GM12878 (cell line): ENCODE results near the gene RUBCNL. TPM values are rescaled to one million over a fixed set of nuclear protein-coding genes. Genes with fewer than 3 reads are reported as not detected.

Experiments used
- ATAC-seq: fragments of 200-7000 bp; cut with Tn5 transposase; 3 replicates; pipeline ENCODE4 v1.9.1; 2020; ENCODE audit warnings: mild to moderate bottlenecking, moderate library complexity
- BruUV-seq: library from RNA; stranded (reverse); fragments of 400-500 nt; replicated peaks from 2 replicates; lab custom pipeline; 2021; lab: Mats Ljungman, UMichigan
- CTCF ChIA-PET: fragments of 300-600 bp; sonication (Branson Sonifier 250); formaldehyde crosslinking; extraction: SDS; loops from one replicate; lab custom pipeline; 2021; ENCODE audit warnings: inconsistent platforms; lab: Yijun Ruan, JAX
- POLR2A ChIA-PET: fragments of 350-600 bp; formaldehyde crosslinking; extraction: SDS; loops from one replicate; lab custom pipeline; 2021; ENCODE audit warnings: inconsistent platforms; lab: Charles Lee
- RAD21 ChIA-PET: fragments of 300-600 bp; sonication (Branson Sonifier 250); formaldehyde crosslinking; loops from one replicate; lab custom pipeline; 2023; ENCODE audit warnings: antibody characterized with exemption; ENCODE audit not compliant: unreplicated experiment; lab: Charles Lee
- SMC1A ChIA-PET: fragments of 300-600 bp; sonication (Branson Sonifier 250); formaldehyde crosslinking; loops from one replicate; lab custom pipeline; 2023; ENCODE audit not compliant: unreplicated experiment, uncharacterized antibody; lab: Charles Lee
- DNase-seq: peaks from one replicate; pipeline ENCODE4 v3.0.0-alpha.2; 2011; ENCODE audit warnings: low read depth, low spot score
- FAIRE-seq: peaks from 3 replicates; lab custom pipeline; 2011; peaks lifted over from hg19 to GRCh38; lab: Jason Lieb, UNC
- H2AFZ ChIP-seq: 2 replicates; pipeline ENCODE4 v1.6.0; 2011; ENCODE audit warnings: low read depth, low read length, control low read depth; ENCODE audit not compliant: control insufficient read depth
- H3K27ac ChIP-seq: 2 replicates; pipeline ENCODE4 v1.5.1; 2011; ENCODE audit warnings: control low read depth; ENCODE audit not compliant: control insufficient read depth, insufficient read depth
- H3K27me3 ChIP-seq, 2 experiments: replicated peaks in 1 of 2; 2 replicates each; pipeline versions ENCODE4 v1.6.0 to v1.6.1; 2011; ENCODE audit warnings: low read length in 1 of 2; ENCODE audit not compliant: control insufficient read depth in 2 of 2, insufficient read depth in 2 of 2
- H3K36me3 ChIP-seq, 2 experiments: 2 replicates each; pipeline ENCODE4 v1.5.1; 2011; ENCODE audit warnings: low read length in 1 of 2; ENCODE audit not compliant: control insufficient read depth in 2 of 2, insufficient read depth in 2 of 2
- H3K4me1 ChIP-seq: 2 replicates; pipeline ENCODE4 v1.6.1; 2011; ENCODE audit warnings: mild to moderate bottlenecking, low read length, moderate library complexity, mixed read lengths; ENCODE audit not compliant: control insufficient read depth, insufficient read depth
- H3K4me2 ChIP-seq: 2 replicates; pipeline ENCODE4 v1.6.0; 2011; ENCODE audit warnings: control low read depth; ENCODE audit not compliant: control insufficient read depth, insufficient read depth
- H3K4me3 ChIP-seq: fragments of 200-600 bp; sonication (generic); 2 replicates; pipeline ENCODE4 v1.5.1; 2016
- H3K79me2 ChIP-seq: 2 replicates; pipeline ENCODE4 v1.6.0; 2011; ENCODE audit warnings: low read length; ENCODE audit not compliant: control insufficient read depth, insufficient read depth
- H3K9ac ChIP-seq: 2 replicates; pipeline ENCODE4 v1.8.0; 2011; ENCODE audit warnings: low read length, control low read depth, mixed read lengths; ENCODE audit not compliant: control insufficient read depth, insufficient read depth
- H3K9me3 ChIP-seq: replicated peaks from 3 replicates; pipeline ENCODE4 v1.5.1; 2011; ENCODE audit warnings: mild to moderate bottlenecking, low read length; ENCODE audit not compliant: control insufficient read depth, insufficient read depth
- H4K20me1 ChIP-seq: 2 replicates; pipeline ENCODE4 v1.6.0; 2011; ENCODE audit not compliant: control insufficient read depth, insufficient read depth
- ASH2L ChIP-seq: fragments of 300-600, 200-600 bp; sonication (generic); IDR thresholded peaks from 2 replicates; pipeline ENCODE4 v1.6.1; 2017; ENCODE audit warnings: low read depth, mild to moderate bottlenecking, borderline replicate concordance
- BMI1 ChIP-seq: fragments of 450-650 bp; IDR thresholded peaks from 2 replicates; pipeline ENCODE4 v1.6.1; 2016; ENCODE audit warnings: mild to moderate bottlenecking, moderate library complexity, borderline replicate concordance
- EP300 ChIP-seq, 2 experiments: fragments of 150-350 bp in 1 of 2; IDR thresholded peaks; 2 replicates each; pipeline ENCODE4 v1.6.1; 2011 to 2012; ENCODE audit warnings: low read depth in 2 of 2, low read length in 2 of 2, borderline replicate concordance in 1 of 2, improper control_type of control experiment in 1 of 2, inconsistent platforms in 1 of 2; ENCODE audit not compliant: control insufficient read depth in 1 of 2
- MTA3 ChIP-seq: IDR thresholded peaks from 2 replicates; pipeline ENCODE4 v1.6.1; 2012; ENCODE audit warnings: low read length, inconsistent platforms, borderline replicate concordance
- NRF1 ChIP-seq: conservative IDR thresholded peaks from 2 replicates; pipeline ENCODE4 v1.6.1; 2011; ENCODE audit warnings: mild to moderate bottlenecking, low read depth, low read length, improper control_type of control experiment
- TBL1XR1 ChIP-seq: IDR thresholded peaks from 2 replicates; pipeline ENCODE4 v1.6.1; 2012; ENCODE audit warnings: low read depth, low read length, improper control_type of control experiment
- ZZZ3 ChIP-seq: IDR thresholded peaks from 2 replicates; pipeline ENCODE4 v1.6.1; 2011; ENCODE audit warnings: low read depth; ENCODE audit not compliant: control insufficient read depth, insufficient read length
- WGBS: methylation state at CpG from one replicate; pipeline ENCODE4 v1.1.6; 2016; ENCODE audit warnings: low lambda C conversion rate; ENCODE audit not compliant: insufficient replicate concordance, insufficient coverage; ENCODE audit errors: missing lambda C conversion rate; 5-methylcytosine and 5-hydroxymethylcytosine counted together
- in situ Hi-C: fragments of 300-500 bp; cut with MboI; formaldehyde crosslinking; loops from 9 replicates; pipeline ENCODE4 v1.14.3; 2018; ENCODE audit warnings: mixed read lengths
- intact Hi-C: fragments of 100-400 bp; cut with micrococcal nuclease; formaldehyde crosslinking; loops from one replicate; pipeline ENCODE4 v1.14.2; 2022; ENCODE audit not compliant: unreplicated experiment
- polyA plus RNA-seq, 11 experiments: library from polyadenylated mRNA; depleted of rRNA in 4 of 11; unstranded in 6 of 11; stranded (reverse) in 5 of 11; fragments of >200 nt; fragmentation: Nextera tagmentation in 4 of 11; fragmentation: Illumina TruSeq in 1 of 11; extraction: Ambion mirVana in 4 of 11; extraction: Trizol in 1 of 11; gene quantifications; 1 replicate in 1 of 11; 2 replicates in 10 of 11; pipeline versions ENCODE4 v1.2.1 to v1.2.3, GENCODE V29; 2011 to 2016; ENCODE audit warnings: inconsistent platforms in 2 of 11, missing spikeins in 2 of 11, low read depth in 1 of 11
- total RNA-seq, 4 experiments: library from RNA; depleted of rRNA in 3 of 4; stranded (reverse); fragments of >200 nt in 3 of 4; fragmentation: Illumina TruSeq in 1 of 4; extraction: Trizol in 1 of 4; gene quantifications; 2 replicates each; pipeline versions ENCODE4 v1.2.1 to v1.2.3, GENCODE V29; 2013 to 2021
- TF ChIP-seq, protein P1 (sequence below): fragments of 450-650 bp; IDR thresholded peaks from 2 replicates; pipeline ENCODE4 v1.6.1; 2017; ENCODE audit warnings: antibody characterized with exemption, mild to moderate bottlenecking, moderate library complexity
- TF ChIP-seq, protein P2 (sequence below): IDR thresholded peaks from 2 replicates; pipeline ENCODE4 v1.6.1; 2011; ENCODE audit warnings: borderline replicate concordance, low read depth, mild to moderate bottlenecking, moderate library complexity, low read length; ENCODE audit not compliant: insufficient read depth, poor library complexity, severe bottlenecking
- TF ChIP-seq, protein P3 (sequence below): IDR thresholded peaks from 2 replicates; pipeline ENCODE4 v1.6.1; 2011; ENCODE audit warnings: borderline replicate concordance, low read depth, mild to moderate bottlenecking, moderate library complexity, mixed read lengths, low read length; ENCODE audit not compliant: insufficient read depth; ENCODE audit errors: extremely low read length
- TF ChIP-seq, protein P4 (sequence below): fragments of 450-650 bp; conservative IDR thresholded peaks from 2 replicates; pipeline ENCODE4 v1.6.1; 2017; ENCODE audit warnings: mild to moderate bottlenecking, moderate library complexity

The RUBCNL gene
- total and polyA plus RNA-seq, 10 of the 15 experiments (the other 5 are each of a cell fraction or from before 2014, with no cell fraction given) = 0.71 to 51.9 (median 38.2) TPM

DNA sequence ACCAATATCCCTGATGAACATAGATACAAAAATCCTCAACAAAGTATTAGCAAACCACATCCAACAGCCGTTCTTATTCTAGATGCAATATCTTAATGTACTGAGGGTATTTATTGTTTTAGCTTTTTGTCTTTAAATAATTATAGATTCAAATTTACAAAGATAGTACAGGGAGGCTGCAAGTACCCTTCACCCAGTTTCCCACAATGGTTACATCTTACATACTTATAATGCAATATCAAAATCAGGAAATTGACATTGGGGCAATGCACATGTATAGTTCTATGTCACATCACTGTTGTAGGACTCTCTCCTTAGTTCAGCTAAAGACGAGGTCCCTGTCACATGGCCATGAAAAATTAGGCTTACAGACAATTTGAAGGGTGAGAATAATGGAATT, 75.8 kb downstream of the RUBCNL start (continued):
- TF ChIP-seq BMI1 = no peak
- TF ChIP-seq, protein P1, sequence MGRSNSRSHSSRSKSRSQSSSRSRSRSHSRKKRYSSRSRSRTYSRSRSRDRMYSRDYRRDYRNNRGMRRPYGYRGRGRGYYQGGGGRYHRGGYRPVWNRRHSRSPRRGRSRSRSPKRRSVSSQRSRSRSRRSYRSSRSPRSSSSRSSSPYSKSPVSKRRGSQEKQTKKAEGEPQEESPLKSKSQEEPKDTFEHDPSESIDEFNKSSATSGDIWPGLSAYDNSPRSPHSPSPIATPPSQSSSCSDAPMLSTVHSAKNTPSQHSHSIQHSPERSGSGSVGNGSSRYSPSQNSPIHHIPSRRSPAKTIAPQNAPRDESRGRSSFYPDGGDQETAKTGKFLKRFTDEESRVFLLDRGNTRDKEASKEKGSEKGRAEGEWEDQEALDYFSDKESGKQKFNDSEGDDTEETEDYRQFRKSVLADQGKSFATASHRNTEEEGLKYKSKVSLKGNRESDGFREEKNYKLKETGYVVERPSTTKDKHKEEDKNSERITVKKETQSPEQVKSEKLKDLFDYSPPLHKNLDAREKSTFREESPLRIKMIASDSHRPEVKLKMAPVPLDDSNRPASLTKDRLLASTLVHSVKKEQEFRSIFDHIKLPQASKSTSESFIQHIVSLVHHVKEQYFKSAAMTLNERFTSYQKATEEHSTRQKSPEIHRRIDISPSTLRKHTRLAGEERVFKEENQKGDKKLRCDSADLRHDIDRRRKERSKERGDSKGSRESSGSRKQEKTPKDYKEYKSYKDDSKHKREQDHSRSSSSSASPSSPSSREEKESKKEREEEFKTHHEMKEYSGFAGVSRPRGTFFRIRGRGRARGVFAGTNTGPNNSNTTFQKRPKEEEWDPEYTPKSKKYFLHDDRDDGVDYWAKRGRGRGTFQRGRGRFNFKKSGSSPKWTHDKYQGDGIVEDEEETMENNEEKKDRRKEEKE = no peak

DNA sequence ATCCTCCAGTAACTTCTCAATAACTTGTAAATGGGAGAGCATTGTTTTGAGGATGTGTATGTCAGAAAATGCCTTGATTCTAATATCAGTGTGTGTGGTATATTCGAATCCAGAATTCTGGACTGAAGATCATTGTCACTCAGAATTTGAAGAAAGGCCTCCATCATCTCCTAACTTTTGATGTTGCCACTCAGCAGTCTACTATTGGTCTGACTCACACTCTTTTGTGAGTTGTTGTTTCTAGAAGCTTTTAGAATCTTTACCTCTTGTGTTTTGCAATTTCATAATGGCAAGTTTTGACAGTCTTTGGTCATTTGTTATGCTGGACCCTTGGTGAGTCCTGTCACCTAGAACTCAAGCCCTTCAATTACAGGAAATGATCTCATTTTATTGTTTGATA, 77.0 kb downstream of the RUBCNL start:
- Histone ChIP-seq H3K4me2 (no peak overlapping the region), H3K9ac (no peak overlapping the region), H3K4me1 (no peaks in the 10 kb centered on the region), H2AFZ (no peak overlapping the region), H3K9me3 (no peaks in the 10 kb centered on the region), H3K79me2 (no peaks in the 10 kb centered on the region), H3K4me3 (no peak overlapping the region), H3K36me3 (no peaks in the 10 kb centered on the region), H3K27me3 (no peaks in the 10 kb centered on the region), H3K27ac (no peak overlapping the region), H4K20me1 (no peaks in the 10 kb centered on the region)
- SMC1A ChIA-PET = interaction anchor here (1.0 kb wide), 1 partner anchor 184 kb away, joined by 3 read pairs; no protein-coding TSS in a partner anchor
- CTCF ChIA-PET = no interaction called here
- in situ Hi-C loops = no loop called here
- DNase-seq (no peak), ATAC-seq (no peak), FAIRE-seq (no peak)
- WGBS = 0% methylated on average over 1 of the region's 1 CpG
- RAD21 ChIA-PET = no interaction called here
- no TSS peak for BruUV-seq
- intact Hi-C loops = no loop called here
- POLR2A ChIA-PET = no interaction called here
- TF ChIP-seq TBL1XR1 (no peak), NRF1 (no peak), EP300 (IDR thresholded peaks at IDR 0.05; ENCODE audit: borderline replicate concordance in 1 of 2, control insufficient read depth in 1 of 2, low read depth in 2 of 2, low read length in 2 of 2) (no peak), MTA3 (no peak), ASH2L (no peak), ZZZ3 (no peak)
- TF ChIP-seq, protein P2, sequence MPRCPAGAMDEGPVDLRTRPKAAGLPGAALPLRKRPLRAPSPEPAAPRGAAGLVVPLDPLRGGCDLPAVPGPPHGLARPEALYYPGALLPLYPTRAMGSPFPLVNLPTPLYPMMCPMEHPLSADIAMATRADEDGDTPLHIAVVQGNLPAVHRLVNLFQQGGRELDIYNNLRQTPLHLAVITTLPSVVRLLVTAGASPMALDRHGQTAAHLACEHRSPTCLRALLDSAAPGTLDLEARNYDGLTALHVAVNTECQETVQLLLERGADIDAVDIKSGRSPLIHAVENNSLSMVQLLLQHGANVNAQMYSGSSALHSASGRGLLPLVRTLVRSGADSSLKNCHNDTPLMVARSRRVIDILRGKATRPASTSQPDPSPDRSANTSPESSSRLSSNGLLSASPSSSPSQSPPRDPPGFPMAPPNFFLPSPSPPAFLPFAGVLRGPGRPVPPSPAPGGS = no peak
- TF ChIP-seq, protein P3, sequence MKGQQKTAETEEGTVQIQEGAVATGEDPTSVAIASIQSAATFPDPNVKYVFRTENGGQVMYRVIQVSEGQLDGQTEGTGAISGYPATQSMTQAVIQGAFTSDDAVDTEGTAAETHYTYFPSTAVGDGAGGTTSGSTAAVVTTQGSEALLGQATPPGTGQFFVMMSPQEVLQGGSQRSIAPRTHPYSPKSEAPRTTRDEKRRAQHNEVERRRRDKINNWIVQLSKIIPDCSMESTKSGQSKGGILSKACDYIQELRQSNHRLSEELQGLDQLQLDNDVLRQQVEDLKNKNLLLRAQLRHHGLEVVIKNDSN = no peak
- TF ChIP-seq, protein P4, sequence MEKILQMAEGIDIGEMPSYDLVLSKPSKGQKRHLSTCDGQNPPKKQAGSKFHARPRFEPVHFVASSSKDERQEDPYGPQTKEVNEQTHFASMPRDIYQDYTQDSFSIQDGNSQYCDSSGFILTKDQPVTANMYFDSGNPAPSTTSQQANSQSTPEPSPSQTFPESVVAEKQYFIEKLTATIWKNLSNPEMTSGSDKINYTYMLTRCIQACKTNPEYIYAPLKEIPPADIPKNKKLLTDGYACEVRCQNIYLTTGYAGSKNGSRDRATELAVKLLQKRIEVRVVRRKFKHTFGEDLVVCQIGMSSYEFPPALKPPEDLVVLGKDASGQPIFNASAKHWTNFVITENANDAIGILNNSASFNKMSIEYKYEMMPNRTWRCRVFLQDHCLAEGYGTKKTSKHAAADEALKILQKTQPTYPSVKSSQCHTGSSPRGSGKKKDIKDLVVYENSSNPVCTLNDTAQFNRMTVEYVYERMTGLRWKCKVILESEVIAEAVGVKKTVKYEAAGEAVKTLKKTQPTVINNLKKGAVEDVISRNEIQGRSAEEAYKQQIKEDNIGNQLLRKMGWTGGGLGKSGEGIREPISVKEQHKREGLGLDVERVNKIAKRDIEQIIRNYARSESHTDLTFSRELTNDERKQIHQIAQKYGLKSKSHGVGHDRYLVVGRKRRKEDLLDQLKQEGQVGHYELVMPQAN = no peak
